Bronchial epithelial cell (primary cell): ENCODE data around the gene NPAS3. TPM values are rescaled to one million over a fixed set of nuclear protein-coding genes. Genes with fewer than 3 reads are reported as not detected.
A peak's percentile ranks its signal among the peaks of the same experiment; 100 is the strongest.

ENCODE experiments used
- DNase-seq: peaks from one replicate; pipeline ENCODE4 v3.0.0-alpha.2; 2010; ENCODE audit warnings: low read depth
- FAIRE-seq: peaks from 2 replicates; lab custom pipeline; 2011; peaks lifted over from hg19 to GRCh38; lab: Jason Lieb, UNC
- H3K27me3 ChIP-seq: 2 replicates; pipeline ENCODE4 v1.5.1; 2011; ENCODE audit warnings: low read length; ENCODE audit not compliant: control insufficient read depth, insufficient read depth
- H3K36me3 ChIP-seq: 2 replicates; pipeline ENCODE4 v1.5.1; 2011; ENCODE audit warnings: low read length; ENCODE audit not compliant: control insufficient read depth, insufficient read depth
- H3K4me3 ChIP-seq: 2 replicates; pipeline ENCODE4 v1.5.1; 2011; ENCODE audit warnings: mild to moderate bottlenecking, low read depth, low read length, control low read depth
- total RNA-seq: library from RNA; depleted of rRNA; stranded (reverse); fragments of >200 nt; gene quantifications from 2 replicates; pipeline ENCODE4 v1.2.1, GENCODE V29; 2014
- TF ChIP-seq, protein P1 (sequence below): IDR thresholded peaks from 2 replicates; pipeline ENCODE4 v1.5.1; 2011; ENCODE audit warnings: mild to moderate bottlenecking, moderate library complexity, low read length, control low read depth, inconsistent platforms; ENCODE audit not compliant: insufficient read depth, severe bottlenecking

The NPAS3 gene
- total RNA-seq, 1 donor from 2014 or later, result not detected

DNA sequence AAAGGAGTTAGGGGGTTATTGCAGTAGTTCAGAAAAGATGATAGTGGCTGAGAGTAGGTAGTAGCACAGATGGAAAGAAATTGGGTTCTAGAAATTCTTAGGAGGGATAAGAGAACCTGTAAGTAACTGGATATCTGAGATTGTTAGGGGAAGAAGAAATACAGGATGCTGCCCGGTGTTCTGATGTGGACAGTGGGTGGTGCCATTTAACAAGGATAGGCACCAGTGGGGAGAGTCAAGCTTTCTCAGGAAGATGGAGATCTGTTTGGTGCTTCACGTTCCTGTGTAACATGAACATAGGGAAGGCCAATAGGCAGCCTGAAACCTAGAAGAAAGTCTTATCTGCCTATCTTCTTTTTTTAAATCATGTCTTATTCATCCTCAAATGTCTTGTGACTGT is 245.9 kb downstream of the NPAS3 start:
- TF ChIP-seq, protein P1, sequence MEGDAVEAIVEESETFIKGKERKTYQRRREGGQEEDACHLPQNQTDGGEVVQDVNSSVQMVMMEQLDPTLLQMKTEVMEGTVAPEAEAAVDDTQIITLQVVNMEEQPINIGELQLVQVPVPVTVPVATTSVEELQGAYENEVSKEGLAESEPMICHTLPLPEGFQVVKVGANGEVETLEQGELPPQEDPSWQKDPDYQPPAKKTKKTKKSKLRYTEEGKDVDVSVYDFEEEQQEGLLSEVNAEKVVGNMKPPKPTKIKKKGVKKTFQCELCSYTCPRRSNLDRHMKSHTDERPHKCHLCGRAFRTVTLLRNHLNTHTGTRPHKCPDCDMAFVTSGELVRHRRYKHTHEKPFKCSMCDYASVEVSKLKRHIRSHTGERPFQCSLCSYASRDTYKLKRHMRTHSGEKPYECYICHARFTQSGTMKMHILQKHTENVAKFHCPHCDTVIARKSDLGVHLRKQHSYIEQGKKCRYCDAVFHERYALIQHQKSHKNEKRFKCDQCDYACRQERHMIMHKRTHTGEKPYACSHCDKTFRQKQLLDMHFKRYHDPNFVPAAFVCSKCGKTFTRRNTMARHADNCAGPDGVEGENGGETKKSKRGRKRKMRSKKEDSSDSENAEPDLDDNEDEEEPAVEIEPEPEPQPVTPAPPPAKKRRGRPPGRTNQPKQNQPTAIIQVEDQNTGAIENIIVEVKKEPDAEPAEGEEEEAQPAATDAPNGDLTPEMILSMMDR, result no peak
- no peak for FAIRE-seq

DNA sequence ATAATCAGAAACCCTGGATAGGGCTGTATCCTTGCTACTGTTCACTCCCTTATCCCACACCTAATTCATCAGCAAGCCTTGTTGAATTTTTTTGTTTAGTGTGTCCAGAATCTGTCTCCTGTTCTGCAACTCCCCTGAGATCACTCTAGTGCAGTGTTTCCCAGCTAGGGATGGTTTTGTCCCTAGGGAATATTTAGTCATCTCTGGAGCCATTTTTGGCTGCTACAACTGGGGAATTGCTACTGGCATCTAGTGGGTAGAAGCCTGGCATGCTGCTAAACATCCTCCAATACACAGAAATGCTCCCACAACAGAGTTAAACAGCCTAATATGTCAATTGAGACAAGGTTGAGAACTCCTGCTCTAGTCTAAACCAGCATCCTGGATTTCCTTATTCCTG is 248.0 kb downstream of the NPAS3 start:
- FAIRE-seq (no peak), DNase-seq (no peak)
- TF ChIP-seq, protein P1, result no peak
- H3K36me3 ChIP-seq, result no peaks in the 10 kb centered on the region
- H3K27me3 ChIP-seq, result no peaks in the 10 kb centered on the region
- no peak overlapping the region for H3K4me3 ChIP-seq

More for the DNA sequence above, 245.9 kb downstream of the NPAS3 start:
- Histone ChIP-seq H3K27me3 (no peaks in the 10 kb centered on the region), H3K4me3 (no peak overlapping the region), H3K36me3 (no peaks in the 10 kb centered on the region)
- DNase-seq, result peak; percentile 4

DNA sequence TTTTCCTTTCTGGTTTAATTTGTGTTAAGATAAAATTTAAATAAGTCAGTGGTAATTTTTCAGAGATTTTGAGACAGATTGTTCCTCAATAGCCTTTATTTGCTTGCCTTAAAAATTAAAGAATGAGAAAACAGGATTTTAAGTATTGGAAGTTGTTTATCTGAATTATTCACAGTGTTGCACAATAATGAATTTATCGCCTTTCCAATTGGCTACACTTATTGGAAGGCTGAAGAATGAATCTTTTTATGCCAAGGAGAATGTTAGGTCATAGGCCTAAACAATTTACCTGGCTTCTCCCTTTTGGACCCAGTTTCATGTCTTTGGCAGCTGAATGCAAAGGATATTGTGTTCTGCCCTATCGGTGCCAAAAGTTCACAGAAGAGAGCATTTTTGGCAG is 250.2 kb downstream of the NPAS3 start:
- FAIRE-seq (no peak), DNase-seq (no peak)
- no peaks in the 10 kb centered on the region for H3K27me3 ChIP-seq
- H3K4me3 ChIP-seq, result no peak overlapping the region
- TF ChIP-seq, protein P1, result no peak
- no peaks in the 10 kb centered on the region for H3K36me3 ChIP-seq

DNA sequence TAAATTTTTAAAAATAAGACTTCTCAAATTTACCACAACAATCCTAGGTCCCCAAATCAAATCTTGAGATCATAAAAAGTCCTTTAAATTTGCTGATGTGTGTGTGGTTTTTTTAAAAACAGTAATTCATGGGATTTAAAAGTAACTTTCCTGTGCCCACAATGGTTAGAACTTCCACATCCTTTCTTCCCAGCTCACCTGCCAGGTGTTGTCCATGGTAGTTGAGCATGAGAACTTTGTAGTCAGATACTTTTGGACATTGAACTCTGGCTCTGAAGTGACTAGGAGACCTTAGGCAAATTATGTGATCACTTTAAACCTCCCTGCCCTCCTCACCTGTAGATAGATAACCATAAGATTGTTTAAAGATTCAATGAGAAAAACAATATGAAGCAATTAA is 253.2 kb downstream of the NPAS3 start:
- FAIRE-seq (no peak), DNase-seq (no peak)
- TF ChIP-seq, protein P1, result no peak
- Histone ChIP-seq H3K36me3 (no peaks in the 10 kb centered on the region), H3K4me3 (no peak overlapping the region), H3K27me3 (no peaks in the 10 kb centered on the region)

DNA sequence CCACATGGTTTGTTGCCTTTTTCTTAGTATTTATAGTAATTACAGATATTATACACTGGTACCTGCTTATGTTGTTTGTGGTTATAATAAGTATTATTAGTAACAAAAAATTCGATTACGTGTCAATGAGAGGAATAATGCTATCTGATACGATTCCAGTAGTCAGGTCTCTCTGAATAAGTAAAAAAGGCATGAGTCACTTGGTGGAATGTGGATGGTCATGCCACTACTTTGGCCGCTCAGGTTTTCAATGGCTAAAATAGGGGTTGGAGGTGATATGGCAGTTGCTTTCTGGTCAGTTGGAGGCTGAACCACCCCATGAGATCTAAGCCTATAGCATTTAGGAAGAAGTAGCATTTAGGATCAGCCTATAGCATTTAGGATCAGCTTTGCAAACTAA is 255.9 kb downstream of the NPAS3 start:
- Histone ChIP-seq H3K4me3 (no peak overlapping the region), H3K36me3 (no peaks in the 10 kb centered on the region), H3K27me3 (no peaks in the 10 kb centered on the region)
- no peak for DNase-seq
- TF ChIP-seq, protein P1, result no peak
- no peak for FAIRE-seq

DNA sequence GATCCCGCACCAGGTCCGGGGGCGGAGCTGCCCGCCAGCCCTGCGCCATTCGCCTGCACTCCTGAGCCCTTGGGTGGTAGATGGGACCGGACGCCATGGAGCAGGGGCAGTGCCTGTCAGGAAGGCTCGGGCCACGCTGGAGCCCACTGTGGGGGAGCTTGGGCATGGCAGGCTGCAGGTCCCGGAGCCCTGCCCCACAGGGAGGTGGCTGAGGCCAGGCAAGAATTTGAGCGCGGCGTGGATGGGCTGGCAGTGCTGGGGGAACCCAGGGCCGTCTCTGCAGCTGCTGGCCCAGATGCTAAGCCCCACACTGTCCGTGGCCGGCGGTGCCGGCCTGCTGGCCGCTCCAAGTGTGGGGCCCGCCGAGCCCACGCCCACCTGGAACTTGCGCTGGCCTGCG is 260.0 kb downstream of the NPAS3 start:
- Histone ChIP-seq H3K27me3 (no peaks in the 10 kb centered on the region), H3K36me3 (no peaks in the 10 kb centered on the region), H3K4me3 (no peak overlapping the region)
- DNase-seq (no peak), FAIRE-seq (no peak)
- TF ChIP-seq, protein P1, result no peak
